Common myeloid progenitor, CD34-positive (primary cell): Measurements from ENCODE around the gene TAF11L14.

ENCODE experiments used
- CTCF ChIA-PET: fragments of 350-600 bp; sonication (Branson Sonifier 250); formaldehyde crosslinking; loops from one replicate; lab custom pipeline; 2021; ENCODE audit warnings: antibody characterized with exemption; lab: Charles Lee
- POLR2A ChIA-PET: fragments of 350-600 bp; sonication (Branson Sonifier 250); formaldehyde crosslinking; loops from one replicate; lab custom pipeline; 2021; ENCODE audit warnings: antibody characterized with exemption; lab: Charles Lee
- DNase-seq, 3 donors: peaks; one replicate each; pipeline versions ENCODE4 v3.0.0 to v3.0.0-alpha.2; 2013
- H3K27ac ChIP-seq, 2 experiments: 1 replicate in 1 of 2; 2 replicates in 1 of 2; pipeline ENCODE4 v1.7.0; 2013; ENCODE audit warnings: inconsistent platforms in 2 of 2, low read length in 2 of 2, mild to moderate bottlenecking in 2 of 2, low read depth in 1 of 2, moderate library complexity in 1 of 2; ENCODE audit not compliant: severe bottlenecking in 2 of 2, insufficient read depth in 1 of 2, poor library complexity in 1 of 2
- H3K27me3 ChIP-seq, 5 experiments: replicated peaks in 2 of 5; 1 replicate in 3 of 5; 2 replicates in 2 of 5; pipeline versions ENCODE4 v1.6.1 to v1.7.0; 2013; ENCODE audit warnings: low read length in 4 of 5, mild to moderate bottlenecking in 2 of 5, moderate library complexity in 2 of 5, inconsistent platforms in 1 of 5; ENCODE audit not compliant: insufficient read depth in 5 of 5, control insufficient read depth in 4 of 5
- H3K36me3 ChIP-seq, 4 experiments: 1 replicate in 2 of 4; 2 replicates in 2 of 4; pipeline versions ENCODE4 v1.6.1 to v1.7.0; 2013; ENCODE audit warnings: low read length in 3 of 4, control low read depth in 1 of 4, mild to moderate bottlenecking in 1 of 4; ENCODE audit not compliant: control insufficient read depth in 4 of 4, insufficient read depth in 4 of 4
- H3K4me1 ChIP-seq, 4 experiments: 1 replicate in 3 of 4; 2 replicates in 1 of 4; pipeline versions ENCODE4 v1.6.1 to v1.7.1; 2013; ENCODE audit warnings: low read length in 3 of 4, mild to moderate bottlenecking in 3 of 4, control low read depth in 1 of 4, inconsistent platforms in 1 of 4, moderate library complexity in 1 of 4; ENCODE audit not compliant: control insufficient read depth in 4 of 4, insufficient read depth in 4 of 4; ENCODE audit errors: control extremely low read depth in 1 of 4
- H3K4me3 ChIP-seq, 7 experiments: 1 replicate in 4 of 7; 2 replicates in 3 of 7; pipeline versions ENCODE4 v1.5.1 to v1.7.0; 2013; ENCODE audit warnings: mild to moderate bottlenecking in 7 of 7, low read length in 6 of 7, moderate library complexity in 6 of 7, inconsistent platforms in 2 of 7, low read depth in 2 of 7, control low read depth in 1 of 7; ENCODE audit not compliant: insufficient read depth in 4 of 7, control insufficient read depth in 1 of 7; ENCODE audit errors: extremely low read depth in 1 of 7
- H3K9me3 ChIP-seq, 5 experiments: 1 replicate in 4 of 5; 2 replicates in 1 of 5; pipeline versions ENCODE4 v1.6.1 to v1.7.1; 2013; ENCODE audit warnings: low read length in 4 of 5, mild to moderate bottlenecking in 2 of 5, inconsistent platforms in 1 of 5, low read depth in 1 of 5, moderate library complexity in 1 of 5; ENCODE audit not compliant: control insufficient read depth in 4 of 5, insufficient read depth in 2 of 5; ENCODE audit errors: control extremely low read depth in 1 of 5
- WGBS: methylation state at CpG from one replicate; pipeline ENCODE4 v1.1.5; 2013; ENCODE audit not compliant: insufficient coverage; 5-methylcytosine and 5-hydroxymethylcytosine counted together

Gene TAF11L14

GRCh38 chr5:17678751-17679324 is 44.6 kb downstream of the TAF11L14 start:
- no peak for DNase-seq
- no peaks in the 10 kb centered on the region for H3K4me1 ChIP-seq

GRCh38 chr5:17679597-17680203 is 45.4 kb downstream of the TAF11L14 start:
- Histone ChIP-seq H3K9me3 (no peaks in the 10 kb centered on the region), H3K27me3 (no peaks in the 10 kb centered on the region), H3K4me3 (no peak overlapping the region), H3K36me3 (no peaks in the 10 kb centered on the region), H3K27ac (no peak overlapping the region), H3K4me1 (no peaks in the 10 kb centered on the region)
- CTCF ChIA-PET = no interaction called here
- POLR2A ChIA-PET = no interaction called here
- WGBS = 100% methylated on average over 2 of the region's 8 CpGs
- no peak for DNase-seq

More at GRCh38 chr5:17678751-17679324, 44.6 kb downstream of the TAF11L14 start:
- WGBS = 100% methylated on average over 4 of the region's 4 CpGs
- ChIA-PET CTCF (no interaction called here), POLR2A (no interaction called here)
- Histone ChIP-seq H3K27me3 (no peaks in the 10 kb centered on the region), H3K27ac (no peak overlapping the region), H3K9me3 (no peaks in the 10 kb centered on the region), H3K36me3 (no peaks in the 10 kb centered on the region), H3K4me3 (no peak overlapping the region)

- Histone ChIP-seq H3K27me3 (no peaks in the 10 kb centered on the region), H3K9me3 (no peaks in the 10 kb centered on the region), H3K27ac (no peak overlapping the region), H3K4me3 (no peak overlapping the region), H3K4me1 (no peaks in the 10 kb centered on the region), H3K36me3 (no peaks in the 10 kb centered on the region)
- DNase-seq = no peak
- CTCF ChIA-PET = no interaction called here
- POLR2A ChIA-PET = no interaction called here
- 57% methylated on average over 1 of the region's 2 CpGs for WGBS
Observed at GRCh38 chr5:17680737-17681136, 46.5 kb downstream of the TAF11L14 start.
